Fibroblast of pulmonary artery (primary cell): ENCODE results near the gene OR8K3.

Experiments
- DNase-seq: peaks from one replicate; pipeline ENCODE4 v3.0.0-alpha.2; 2010; ENCODE audit warnings: low read depth
- H3K4me3 ChIP-seq: replicated peaks from 2 replicates; pipeline ENCODE4 v1.5.1; 2011; ENCODE audit warnings: low read depth, mild to moderate bottlenecking, control low read depth, low read length, moderate library complexity
- TF ChIP-seq, protein P1 (sequence below): IDR thresholded peaks from 2 replicates; pipeline ENCODE4 v1.5.1; 2011; ENCODE audit warnings: mild to moderate bottlenecking, control low read depth, low read length, inconsistent platforms; ENCODE audit errors: missing control alignments

Gene OR8K3

DNA sequence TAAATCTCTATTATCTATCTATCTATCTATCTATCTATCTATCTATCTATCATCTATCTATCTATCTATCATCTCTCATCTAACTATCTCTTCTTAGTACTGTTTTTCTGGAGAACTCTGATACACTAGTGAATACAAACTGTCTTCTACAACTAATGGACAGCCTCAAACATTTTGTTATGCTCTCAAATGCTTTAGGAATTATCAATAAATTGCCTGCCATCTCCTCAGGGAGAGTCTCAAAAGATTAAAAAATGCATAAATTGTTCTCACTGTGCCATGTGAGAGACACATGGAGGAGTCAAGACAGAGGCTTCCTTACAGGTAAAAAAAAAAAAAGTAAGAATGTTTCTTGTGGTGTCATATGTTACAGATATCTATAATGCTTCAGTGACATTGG, at the start of gene OR8K3:
Gene OR8K3, plus strand, starts transcription at position 301 of the 400 bp plus-strand sequence. CDS start 3,163 bp downstream, outside the sequence.
- H3K4me3 ChIP-seq, result no peak within 1 kb of the TSS
- DNase-seq, result no peak
- TF ChIP-seq, protein P1, sequence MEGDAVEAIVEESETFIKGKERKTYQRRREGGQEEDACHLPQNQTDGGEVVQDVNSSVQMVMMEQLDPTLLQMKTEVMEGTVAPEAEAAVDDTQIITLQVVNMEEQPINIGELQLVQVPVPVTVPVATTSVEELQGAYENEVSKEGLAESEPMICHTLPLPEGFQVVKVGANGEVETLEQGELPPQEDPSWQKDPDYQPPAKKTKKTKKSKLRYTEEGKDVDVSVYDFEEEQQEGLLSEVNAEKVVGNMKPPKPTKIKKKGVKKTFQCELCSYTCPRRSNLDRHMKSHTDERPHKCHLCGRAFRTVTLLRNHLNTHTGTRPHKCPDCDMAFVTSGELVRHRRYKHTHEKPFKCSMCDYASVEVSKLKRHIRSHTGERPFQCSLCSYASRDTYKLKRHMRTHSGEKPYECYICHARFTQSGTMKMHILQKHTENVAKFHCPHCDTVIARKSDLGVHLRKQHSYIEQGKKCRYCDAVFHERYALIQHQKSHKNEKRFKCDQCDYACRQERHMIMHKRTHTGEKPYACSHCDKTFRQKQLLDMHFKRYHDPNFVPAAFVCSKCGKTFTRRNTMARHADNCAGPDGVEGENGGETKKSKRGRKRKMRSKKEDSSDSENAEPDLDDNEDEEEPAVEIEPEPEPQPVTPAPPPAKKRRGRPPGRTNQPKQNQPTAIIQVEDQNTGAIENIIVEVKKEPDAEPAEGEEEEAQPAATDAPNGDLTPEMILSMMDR, result no peak

- H3K4me3 ChIP-seq, result no peak overlapping the region
- DNase-seq, result no peak
- TF ChIP-seq, protein P1, result no peak
Measured at GRCh38 chr11:56271092-56271491, 43.9 kb upstream of the OR8K3 start.

- TF ChIP-seq, protein P1, result no peak
- no peak within 1 kb of the TSS for H3K4me3 ChIP-seq
Measured at GRCh38 chr11:56273854-56274253, 41.1 kb upstream of the OR8K3 start, which contains the start of gene OR5T1. TSS of gene OR5T1 (plus strand) at chr11:56274154. CDS start at chr11:56275639, 1,485 bp downstream.

GRCh38 chr11:56292154-56292553, 22.8 kb upstream of the OR8K3 start, which contains the start of gene OR8H1:
TSS of gene OR8H1 (minus strand) at chr11:56292254. CDS start at chr11:56291062, 1,192 bp downstream.
- TF ChIP-seq, protein P1, result no peak

More at GRCh38 chr11:56273854-56274253, 41.1 kb upstream of the OR8K3 start, which contains the start of gene OR5T1:
- no peak for DNase-seq

DNA sequence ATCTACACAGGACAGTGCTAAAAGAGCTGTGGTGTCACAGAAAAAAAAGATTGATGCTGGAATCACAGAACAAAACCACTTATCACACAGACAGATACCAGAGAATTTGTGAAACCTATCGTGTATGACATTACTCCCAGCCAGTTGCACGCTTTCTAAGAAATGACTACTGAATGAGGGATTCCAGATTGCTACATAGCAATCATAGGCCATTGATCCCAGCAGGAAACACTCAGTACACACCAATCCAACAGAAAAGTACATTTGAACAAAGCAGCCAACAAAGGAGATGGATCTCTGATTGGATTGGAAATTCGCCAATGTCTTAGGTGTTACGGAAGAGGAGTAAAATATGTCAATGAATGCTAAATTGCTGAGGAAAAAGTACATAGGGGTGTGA, 18.0 kb upstream of the OR8K3 start:
- H3K4me3 ChIP-seq, result no peak overlapping the region
- TF ChIP-seq, protein P1, result no peak
- no peak for DNase-seq

More at GRCh38 chr11:56292154-56292553, 22.8 kb upstream of the OR8K3 start, which contains the start of gene OR8H1:
- DNase-seq, result no peak
- no peak within 1 kb of the TSS for H3K4me3 ChIP-seq

DNA sequence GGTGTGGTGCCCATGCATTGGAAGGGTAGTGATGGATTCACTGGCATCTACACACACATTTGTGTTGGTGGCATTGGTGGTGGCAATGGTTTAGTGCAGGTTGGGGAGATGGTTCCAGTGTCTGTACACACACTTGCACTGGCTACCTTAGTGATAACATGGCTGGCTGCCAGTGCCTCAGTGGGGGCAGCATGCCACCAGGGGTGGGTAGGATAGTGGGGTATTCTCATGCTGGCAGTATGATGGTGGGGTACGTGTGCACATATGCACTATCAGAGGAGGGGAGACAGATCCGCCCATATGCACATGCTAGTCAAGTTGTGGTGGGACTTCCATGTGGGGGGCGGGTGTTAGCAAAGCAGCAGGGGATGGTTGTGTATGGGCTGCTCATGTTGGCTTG, 7.1 kb upstream of the OR8K3 start:
- TF ChIP-seq, protein P1, result no peak
- DNase-seq, result no peak
- no peak overlapping the region for H3K4me3 ChIP-seq
